GM23338 (cell line): ENCODE data around the gene DLK1. TPM values are rescaled to one million over a fixed set of nuclear protein-coding genes. Genes with fewer than 3 reads are reported as not detected.

ENCODE experiments used
- ATAC-seq: fragments of 200-7000 bp; cut with Tn5 transposase; 3 replicates; pipeline ENCODE4 v1.9.1; 2020
- DNase-seq: peaks from one replicate; pipeline ENCODE4 v3.0.0-alpha.2; 2015; ENCODE audit warnings: low spot score
- H2AFZ ChIP-seq: fragments of 200-600 bp; sonication (generic); 2 replicates; pipeline ENCODE4 v1.8.0; 2016; ENCODE audit warnings: antibody characterized with exemption, mild to moderate bottlenecking, moderate library complexity
- H3F3A ChIP-seq: fragments of 200-600 bp; sonication (generic); replicated peaks from 2 replicates; pipeline ENCODE4 v1.8.0; 2017; ENCODE audit warnings: antibody characterized with exemption, mixed run types, low read depth
- H3K27ac ChIP-seq: fragments of 200-600 bp; sonication (generic); 2 replicates; pipeline ENCODE4 v1.6.1; 2016; ENCODE audit warnings: low read depth
- H3K27me3 ChIP-seq: fragments of 200-600 bp; sonication (generic); 2 replicates; pipeline ENCODE4 v1.8.0; 2016; ENCODE audit warnings: mild to moderate bottlenecking, mixed run types, moderate library complexity; ENCODE audit not compliant: insufficient read depth
- H3K36me3 ChIP-seq: fragments of 200-600 bp; sonication (generic); 2 replicates; pipeline ENCODE4 v1.8.0; 2016; ENCODE audit warnings: mild to moderate bottlenecking; ENCODE audit not compliant: insufficient read depth
- H3K4me1 ChIP-seq: fragments of 200-600 bp; sonication (generic); 2 replicates; pipeline ENCODE4 v1.8.0; 2016; ENCODE audit warnings: mild to moderate bottlenecking, moderate library complexity; ENCODE audit not compliant: insufficient read depth
- H3K4me2 ChIP-seq: fragments of 200-600 bp; sonication (generic); 2 replicates; pipeline ENCODE4 v1.7.1; 2017; ENCODE audit warnings: mixed run types
- H3K4me3 ChIP-seq: fragments of 200-600 bp; sonication (generic); 2 replicates; pipeline ENCODE4 v1.6.1; 2016; ENCODE audit warnings: mixed run types
- H3K79me2 ChIP-seq: fragments of 200-600 bp; sonication (generic); replicated peaks from 2 replicates; pipeline ENCODE4 v1.8.0; 2017; ENCODE audit warnings: mild to moderate bottlenecking; ENCODE audit not compliant: insufficient read depth
- H3K9me2 ChIP-seq: fragments of 200-600 bp; sonication (generic); 2 replicates; pipeline ENCODE4 v1.8.0; 2017; ENCODE audit not compliant: insufficient read depth
- H4K20me1 ChIP-seq: fragments of 200-600 bp; sonication (generic); replicated peaks from 2 replicates; pipeline ENCODE4 v1.8.0; 2017; ENCODE audit warnings: mild to moderate bottlenecking; ENCODE audit not compliant: insufficient read depth
- H3K27ac Mint-ChIP-seq: 2 replicates; pipeline ENCODE4 v1.8.0; 2020; ENCODE audit warnings: inconsistent platforms, mild to moderate bottlenecking, moderate library complexity, mixed read lengths
- H3K27me3 Mint-ChIP-seq: 3 replicates; pipeline ENCODE4 v1.8.0; 2022; ENCODE audit warnings: low read depth, mild to moderate bottlenecking, moderate library complexity, mixed read lengths, inconsistent platforms; ENCODE audit not compliant: insufficient read depth, poor library complexity
- H3K36me3 Mint-ChIP-seq: 3 replicates; pipeline ENCODE4 v1.8.0; 2021; ENCODE audit warnings: low read depth, mild to moderate bottlenecking, inconsistent platforms, moderate library complexity, mixed read lengths
- H3K4me1 Mint-ChIP-seq: 3 replicates; pipeline ENCODE4 v1.8.0; 2020; ENCODE audit warnings: mild to moderate bottlenecking, inconsistent platforms, mixed read lengths
- H3K4me3 Mint-ChIP-seq: 3 replicates; pipeline ENCODE4 v1.8.0; 2021; ENCODE audit warnings: moderate library complexity, mild to moderate bottlenecking, inconsistent platforms, mixed read lengths
- H3K9me3 Mint-ChIP-seq: 3 replicates; pipeline ENCODE4 v1.8.0; 2020; ENCODE audit warnings: moderate library complexity, mild to moderate bottlenecking, inconsistent platforms, mixed read lengths
- CREB1 ChIP-seq: fragments of 250-450 bp; sonication (Bioruptor Pico); IDR thresholded peaks from 2 replicates; pipeline ENCODE4 v1.5.0; 2020; ENCODE audit warnings: low read depth, mild to moderate bottlenecking, moderate library complexity
- EZH2 ChIP-seq: fragments of 200-600 bp; sonication (generic); IDR thresholded peaks from one replicate; pipeline ENCODE4 v1.8.0; 2017; ENCODE audit warnings: antibody characterized with exemption, mild to moderate bottlenecking, low read depth; ENCODE audit not compliant: unreplicated experiment
- EZH2phosphoT487 ChIP-seq: fragments of 200-600 bp; sonication (generic); IDR thresholded peaks from one replicate; pipeline ENCODE4 v1.8.1; 2018; ENCODE audit warnings: antibody characterized with exemption; ENCODE audit not compliant: unreplicated experiment
- NANOG ChIP-seq: IDR thresholded peaks from 2 replicates; pipeline ENCODE4 v1.6.1; 2016; ENCODE audit warnings: antibody characterized with exemption, borderline replicate concordance
- POLR2AphosphoS5 ChIP-seq: IDR thresholded peaks from 2 replicates; pipeline ENCODE4 v1.6.1; 2016; ENCODE audit warnings: antibody characterized with exemption, low read depth
- REST ChIP-seq: IDR thresholded peaks from one replicate; pipeline ENCODE4 v1.6.1; 2018; ENCODE audit warnings: antibody characterized with exemption; ENCODE audit not compliant: unreplicated experiment
- STAT1 ChIP-seq: IDR thresholded peaks from one replicate; pipeline ENCODE4 v1.6.1; 2016; ENCODE audit warnings: antibody characterized with exemption; ENCODE audit not compliant: unreplicated experiment
- ZNF114 ChIP-seq: fragments of 250-450 bp; sonication (Bioruptor Pico); IDR thresholded peaks from 2 replicates; pipeline ENCODE4 v1.5.0; 2020; ENCODE audit warnings: mild to moderate bottlenecking, moderate library complexity
- ZNF331 ChIP-seq: fragments of 250-450 bp; sonication (Bioruptor Pico); IDR thresholded peaks from 2 replicates; pipeline ENCODE4 v1.5.0; 2020; ENCODE audit warnings: low read depth, mild to moderate bottlenecking, moderate library complexity
- polyA plus RNA-seq: library from polyadenylated mRNA; unstranded; fragments of >200 nt; fragmentation: Nextera tagmentation; extraction: Ambion mirVana; gene quantifications from 2 replicates; pipeline ENCODE4 v1.2.1, GENCODE V29; 2016
- total RNA-seq: library from RNA; depleted of rRNA; stranded (reverse); fragments of >200 nt; shearing (Covaris generic); gene quantifications from 2 replicates; pipeline ENCODE4 v1.2.3, GENCODE V29; 2014
- TF ChIP-seq, protein P1 (sequence below): IDR thresholded peaks from 2 replicates; pipeline ENCODE4 v1.6.1; 2016; ENCODE audit warnings: antibody characterized with exemption

The DLK1 gene
- total and polyA plus RNA-seq, 2 experiments from 2014 or later, result 1.1 to 1.2 TPM

- TF ChIP-seq REST (no peak), EZH2phosphoT487 (no peak), ZNF331 (CRISPR knock-in tag) (no peak), POLR2AphosphoS5 (no peak)
Observed at GRCh38 chr14:100761481-100761880, 34.8 kb downstream of the DLK1 start (continued).

DNA sequence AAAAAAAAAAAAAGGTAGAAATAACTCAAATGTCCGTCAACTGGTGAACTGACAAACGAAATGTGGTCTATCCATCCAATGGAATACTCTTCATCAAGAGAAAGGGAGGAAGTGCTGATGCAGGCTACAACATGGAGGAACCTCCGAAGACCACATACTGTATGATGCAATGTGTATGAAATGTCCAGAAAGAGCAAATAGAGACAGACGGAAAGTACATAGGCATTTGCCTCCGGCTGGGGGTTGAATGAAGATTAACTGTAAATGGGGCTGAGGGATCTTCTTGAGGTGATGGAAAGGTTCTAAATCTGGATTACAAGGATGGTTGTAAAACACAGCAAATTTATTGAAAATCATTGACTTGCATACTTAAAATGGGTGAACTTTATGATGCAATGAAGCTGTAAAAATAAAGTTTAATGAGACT lies 35.4 kb downstream of the DLK1 start:
- no peak for ATAC-seq

GRCh38 chr14:100762901-100763300 lies 36.2 kb downstream of the DLK1 start:
- Histone ChIP-seq H3F3A (no peaks in the 10 kb centered on the region), H3K4me2 (no peak overlapping the region), H3K4me1 (no peaks in the 10 kb centered on the region), H4K20me1 (no peaks in the 10 kb centered on the region), H3K79me2 (no peaks in the 10 kb centered on the region), H3K27ac (no peak overlapping the region), H3K36me3 (no peaks in the 10 kb centered on the region), H3K9me2 (peaks cover 3% of the 10 kb centered on the region; the same call in 1 of the 2 replicates), H2AFZ (no peak overlapping the region), H3K4me3 (no peak overlapping the region), H3K27me3 (no peaks in the 10 kb centered on the region)
- peaks cover 6% of the 10 kb centered on the region; the same call in 1 of the 3 replicates for H3K9me3 Mint-ChIP-seq
- no peak overlapping the region for H3K4me3 Mint-ChIP-seq
- no peaks in the 10 kb centered on the region for H3K27me3 Mint-ChIP-seq
- peaks cover 8% of the 10 kb centered on the region; the same call in 2 of the 3 replicates for H3K4me1 Mint-ChIP-seq
- ATAC-seq, result no peak
- no peak for DNase-seq
- H3K27ac Mint-ChIP-seq, result no peak overlapping the region
- H3K36me3 Mint-ChIP-seq, result no peaks in the 10 kb centered on the region; the same call in 2 of the 3 replicates
- TF ChIP-seq, protein P1, sequence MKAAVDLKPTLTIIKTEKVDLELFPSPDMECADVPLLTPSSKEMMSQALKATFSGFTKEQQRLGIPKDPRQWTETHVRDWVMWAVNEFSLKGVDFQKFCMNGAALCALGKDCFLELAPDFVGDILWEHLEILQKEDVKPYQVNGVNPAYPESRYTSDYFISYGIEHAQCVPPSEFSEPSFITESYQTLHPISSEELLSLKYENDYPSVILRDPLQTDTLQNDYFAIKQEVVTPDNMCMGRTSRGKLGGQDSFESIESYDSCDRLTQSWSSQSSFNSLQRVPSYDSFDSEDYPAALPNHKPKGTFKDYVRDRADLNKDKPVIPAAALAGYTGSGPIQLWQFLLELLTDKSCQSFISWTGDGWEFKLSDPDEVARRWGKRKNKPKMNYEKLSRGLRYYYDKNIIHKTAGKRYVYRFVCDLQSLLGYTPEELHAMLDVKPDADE, result no peak
- TF ChIP-seq CREB1 (CRISPR knock-in tag), result no peak
- no peak for TF ChIP-seq NANOG
- TF ChIP-seq STAT1, result no peak
- no peak for TF ChIP-seq ZNF114 (CRISPR knock-in tag)
- TF ChIP-seq POLR2AphosphoS5, result no peak
- TF ChIP-seq EZH2, result no peak
- TF ChIP-seq EZH2phosphoT487, result no peak
- no peak for TF ChIP-seq REST
- no peak for TF ChIP-seq ZNF331 (CRISPR knock-in tag)

More for the DNA sequence above, 35.4 kb downstream of the DLK1 start:
- no peak for TF ChIP-seq ZNF114 (CRISPR knock-in tag)
- no peak for TF ChIP-seq CREB1 (CRISPR knock-in tag)
- peaks cover 3% of the 10 kb centered on the region; the same call in 1 of the 2 replicates for H3K9me2 ChIP-seq
- H3K4me1 ChIP-seq, result no peaks in the 10 kb centered on the region
- Mint-ChIP-seq H3K4me3 (no peak overlapping the region), H3K36me3 (no peaks in the 10 kb centered on the region; the same call in 2 of the 3 replicates), H3K27me3 (no peaks in the 10 kb centered on the region), H3K9me3 (peaks cover 6% of the 10 kb centered on the region; the same call in 1 of the 3 replicates), H3K27ac (no peak overlapping the region), H3K4me1 (peaks cover 8% of the 10 kb centered on the region; the same call in 2 of the 3 replicates)
- H3K79me2 ChIP-seq, result no peaks in the 10 kb centered on the region
- DNase-seq, result no peak
- no peak overlapping the region for H2AFZ ChIP-seq
- no peaks in the 10 kb centered on the region for H3K27me3 ChIP-seq
- H3K36me3 ChIP-seq, result no peaks in the 10 kb centered on the region
- H3K4me3 ChIP-seq, result no peak overlapping the region
- no peaks in the 10 kb centered on the region for H3F3A ChIP-seq
- no peak overlapping the region for H3K27ac ChIP-seq
- H3K4me2 ChIP-seq, result no peak overlapping the region
- no peaks in the 10 kb centered on the region for H4K20me1 ChIP-seq
